HCT116 (cell line): ENCODE measurements around the gene TPO. TPM values are rescaled to one million over a fixed set of nuclear protein-coding genes. Genes with fewer than 3 reads are reported as not detected.

Experiments used
- ATAC-seq: fragments of 200-7000 bp; cut with Tn5 transposase; 2 replicates; pipeline ENCODE4 v1.9.1; 2020; ENCODE audit warnings: mild to moderate bottlenecking, moderate library complexity
- BruUV-seq: library from RNA; stranded (reverse); fragments of 400-500 nt; replicated peaks from 2 replicates; lab custom pipeline; 2021; lab: Mats Ljungman, UMichigan
- CTCF ChIA-PET: fragments of 300-600 bp; sonication (Branson Sonifier 250); formaldehyde crosslinking; loops from one replicate; lab custom pipeline; 2021; ENCODE audit warnings: antibody characterized with exemption; lab: Charles Lee
- POLR2A ChIA-PET: fragments of 300-600, 350-600 bp; sonication (Branson Sonifier 250); formaldehyde crosslinking; loops from one replicate; lab custom pipeline; 2021; ENCODE audit warnings: antibody characterized with exemption; lab: Charles Lee
- RAD21 ChIA-PET, 2 experiments: fragments of 300-600 bp; sonication (Branson Sonifier 250); formaldehyde crosslinking; loops; one replicate each; lab custom pipeline; 2023; ENCODE audit warnings: low total read pairs in 2 of 2; ENCODE audit not compliant: uncharacterized antibody in 2 of 2, unreplicated experiment in 2 of 2, low non-redundant PET in 1 of 2; lab: Charles Lee
- DNase-seq: peaks from one replicate; pipeline ENCODE4 v3.0.0-alpha.2; 2010; ENCODE audit warnings: low read depth, low spot score
- H2AFZ ChIP-seq: fragments of 200-600 bp; shearing (Covaris generic), sonication (generic); 2 replicates; pipeline ENCODE4 v1.6.1; 2017; ENCODE audit warnings: low read depth, mixed run types, mixed read lengths, antibody characterized with exemption, low read length; ENCODE audit not compliant: poor library complexity, severe bottlenecking
- H3K27ac ChIP-seq: 2 replicates; pipeline ENCODE4 v1.5.1; 2012; ENCODE audit warnings: low read depth, low read length
- H3K27me3 ChIP-seq: fragments of 200-600 bp; sonication (generic); 2 replicates; pipeline ENCODE4 v1.6.1; 2016; ENCODE audit warnings: mixed run types, low read length, mixed read lengths; ENCODE audit not compliant: insufficient read depth
- H3K36me3 ChIP-seq, 2 experiments: fragments of 200-500 bp in 1 of 2; fragments of 200-600 bp in 1 of 2; sonication (Bioruptor generic) in 1 of 2; sonication (generic) in 1 of 2; 2 replicates each; pipeline versions ENCODE4 v1.5.1 to v1.6.1; 2014 to 2016; ENCODE audit warnings: low read length in 2 of 2, inconsistent platforms in 1 of 2, mixed read lengths in 1 of 2, mixed run types in 1 of 2; ENCODE audit not compliant: insufficient read depth in 2 of 2, control insufficient read depth in 1 of 2
- H3K4me1 ChIP-seq, 2 experiments: fragments of 200-600 bp in 1 of 2; sonication (generic) in 1 of 2; 2 replicates each; pipeline versions ENCODE4 v1.5.1 to v1.6.1; 2012 to 2017; ENCODE audit warnings: low read length in 2 of 2, inconsistent platforms in 1 of 2, mild to moderate bottlenecking in 1 of 2, mixed read lengths in 1 of 2, mixed run types in 1 of 2, moderate library complexity in 1 of 2; ENCODE audit not compliant: insufficient read depth in 2 of 2, control insufficient read depth in 1 of 2
- H3K4me2 ChIP-seq: fragments of 200-600 bp; sonication (generic); 2 replicates; pipeline ENCODE4 v1.6.1; 2017; ENCODE audit warnings: mixed run types, low read length, mixed read lengths
- H3K4me3 ChIP-seq, 2 experiments: fragments of 200-600 bp in 1 of 2; sonication (generic) in 1 of 2; replicated peaks in 1 of 2; 2 replicates each; pipeline ENCODE4 v1.5.1; 2011 to 2016; ENCODE audit warnings: low read length in 2 of 2, control low read depth in 1 of 2, low read depth in 1 of 2, mild to moderate bottlenecking in 1 of 2, mixed read lengths in 1 of 2, mixed run types in 1 of 2
- H3K79me2 ChIP-seq: fragments of 200-600 bp; sonication (generic); 2 replicates; pipeline ENCODE4 v1.6.1; 2017; ENCODE audit warnings: mild to moderate bottlenecking, mixed run types, low read length, moderate library complexity, mixed read lengths; ENCODE audit not compliant: insufficient read depth
- H3K9ac ChIP-seq: fragments of 200-600 bp; sonication (generic); 2 replicates; pipeline ENCODE4 v1.6.1; 2016; ENCODE audit warnings: low read length, mixed read lengths
- H3K9me2 ChIP-seq: fragments of 200-600 bp; sonication (generic), shearing (Covaris generic); 2 replicates; pipeline ENCODE4 v1.6.1; 2017; ENCODE audit warnings: mixed run types, mild to moderate bottlenecking, moderate library complexity; ENCODE audit not compliant: insufficient read depth
- H3K9me3 ChIP-seq, 2 experiments: fragments of 200-500 bp in 1 of 2; fragments of 200-600 bp in 1 of 2; sonication (Bioruptor generic) in 1 of 2; sonication (generic) in 1 of 2; 2 replicates each; pipeline ENCODE4 v1.6.1; 2014 to 2017; ENCODE audit warnings: low read length in 2 of 2, mixed read lengths in 2 of 2, inconsistent platforms in 1 of 2, low read depth in 1 of 2, mild to moderate bottlenecking in 1 of 2, mixed run types in 1 of 2, moderate library complexity in 1 of 2; ENCODE audit not compliant: control insufficient read depth in 1 of 2, insufficient read depth in 1 of 2
- H4K20me1 ChIP-seq: fragments of 200-600 bp; sonication (generic), shearing (Covaris generic); 2 replicates; pipeline ENCODE4 v1.6.1; 2017; ENCODE audit warnings: mixed run types, mild to moderate bottlenecking, moderate library complexity; ENCODE audit not compliant: insufficient read depth
- CEBPB ChIP-seq: IDR thresholded peaks from 2 replicates; pipeline ENCODE4 v1.6.1; 2012; ENCODE audit warnings: low read depth
- EZH2 ChIP-seq: fragments of 200-600 bp; sonication (generic); IDR thresholded peaks from 2 replicates; pipeline ENCODE4 v1.6.1; 2017; ENCODE audit warnings: antibody characterized with exemption, mixed run types
- EZH2phosphoT487 ChIP-seq: fragments of 200-600 bp; IDR thresholded peaks from 2 replicates; pipeline ENCODE4 v1.6.1; 2018; ENCODE audit warnings: antibody characterized with exemption, borderline replicate concordance
- FOSL1 ChIP-seq: IDR thresholded peaks from 2 replicates; pipeline ENCODE4 v1.6.1; 2012; ENCODE audit warnings: low read depth
- JUND ChIP-seq: IDR thresholded peaks from 2 replicates; pipeline ENCODE4 v1.6.1; 2012
- POLR2A ChIP-seq: IDR thresholded peaks from 2 replicates; pipeline ENCODE4 v1.7.0; 2011; ENCODE audit warnings: borderline replicate concordance; ENCODE audit not compliant: insufficient read depth, insufficient read length; ENCODE audit errors: extremely low read depth
- POLR2AphosphoS5 ChIP-seq: IDR thresholded peaks from 2 replicates; pipeline ENCODE4 v1.6.1; 2011; ENCODE audit warnings: mild to moderate bottlenecking, low read depth, low read length, moderate library complexity
- SIN3A ChIP-seq: IDR thresholded peaks from 2 replicates; pipeline ENCODE4 v1.6.1; 2012; ENCODE audit warnings: low read depth
- TCF7L2 ChIP-seq: IDR thresholded peaks from 2 replicates; pipeline ENCODE4 v1.7.0; 2011; ENCODE audit warnings: borderline replicate concordance, inconsistent platforms; ENCODE audit not compliant: insufficient read depth, insufficient read length; ENCODE audit errors: extremely low read depth
- YY1 ChIP-seq: IDR thresholded peaks from 2 replicates; pipeline ENCODE4 v1.6.1; 2011; ENCODE audit warnings: low read length, low read depth, moderate library complexity, mild to moderate bottlenecking; ENCODE audit not compliant: insufficient replicate concordance; ENCODE audit errors: extremely low read depth
- ZNF274 ChIP-seq: fragments of 200-500 bp; sonication (Bioruptor generic); IDR thresholded peaks from 2 replicates; pipeline ENCODE4 v1.6.1; 2014; ENCODE audit warnings: mild to moderate bottlenecking, low read depth, low read length, inconsistent platforms
- intact Hi-C: fragments of 100-400 bp; cut with micrococcal nuclease; formaldehyde crosslinking; loops from 2 replicates; pipeline ENCODE4 v1.10.0; 2022
- total RNA-seq: library from RNA; stranded (reverse); gene quantifications from one replicate; pipeline ENCODE4 v1.2.1, GENCODE V29; 2021; ENCODE audit not compliant: unreplicated experiment

The TPO gene
- total RNA-seq, 1 experiment from 2014 or later, result not detected

- no peaks in the 10 kb centered on the region for H3K9me3 ChIP-seq
- no peaks in the 10 kb centered on the region for H3K79me2 ChIP-seq
- H3K9ac ChIP-seq, result no peak overlapping the region
- intact Hi-C loops, result no loop called here
- no peak overlapping the region for H3K4me2 ChIP-seq
- POLR2A ChIA-PET, result no interaction called here
- H3K9me2 ChIP-seq, result no peaks in the 10 kb centered on the region
- no peak for DNase-seq
- TF ChIP-seq SIN3A, result no peak
- no peak for TF ChIP-seq CEBPB
- no peak for TF ChIP-seq YY1
- TF ChIP-seq JUND, result no peak
- TF ChIP-seq FOSL1, result no peak
- no peak for TF ChIP-seq EZH2phosphoT487
- TF ChIP-seq ZNF274, result no peak
- no peak for TF ChIP-seq POLR2AphosphoS5
- TF ChIP-seq EZH2, result no peak
- RAD21 ChIA-PET, result no interaction called here
- H3K27me3 ChIP-seq, result 0 out of 2 replicates have a peak, but pooled peaks cover 3% of the 10 kb centered on the region
- no TSS peak for BruUV-seq
- CTCF ChIA-PET, result no interaction called here
- H3K27ac ChIP-seq, result no peak overlapping the region
- H3K4me3 ChIP-seq, result no peak overlapping the region
- no peaks in the 10 kb centered on the region for H4K20me1 ChIP-seq
- no peak overlapping the region for H2AFZ ChIP-seq
- H3K4me1 ChIP-seq, result no peaks in the 10 kb centered on the region
- ATAC-seq, result no peak
- H3K36me3 ChIP-seq, result no peaks in the 10 kb centered on the region
These were observed 98.2 kb downstream of the TPO start for GRCh38 chr2:1511455-1511854.

- Histone ChIP-seq H4K20me1 (no peaks in the 10 kb centered on the region), H3K79me2 (no peaks in the 10 kb centered on the region), H3K4me2 (no peak overlapping the region), H3K9ac (no peak overlapping the region), H2AFZ (no peak overlapping the region), H3K36me3 (no peaks in the 10 kb centered on the region), H3K27me3 (0 out of 2 replicates have a peak, but pooled peaks cover 3% of the 10 kb centered on the region), H3K9me3 (no peaks in the 10 kb centered on the region), H3K4me3 (no peak overlapping the region), H3K27ac (no peak overlapping the region), H3K4me1 (no peaks in the 10 kb centered on the region), H3K9me2 (no peaks in the 10 kb centered on the region)
- intact Hi-C loops, result no loop called here
- RAD21 ChIA-PET, result no interaction called here
- BruUV-seq, result no TSS peak
- no peak for DNase-seq
- POLR2A ChIA-PET, result no interaction called here
- ATAC-seq, result no peak
- CTCF ChIA-PET, result no interaction called here
- TF ChIP-seq TCF7L2, result no peak
- TF ChIP-seq FOSL1, result no peak
- no peak for TF ChIP-seq JUND
- no peak for TF ChIP-seq POLR2A
These were observed 99.3 kb downstream of the TPO start for GRCh38 chr2:1512321-1513289.
